ENCODE measurements around the gene GTF2H1.

DNA sequence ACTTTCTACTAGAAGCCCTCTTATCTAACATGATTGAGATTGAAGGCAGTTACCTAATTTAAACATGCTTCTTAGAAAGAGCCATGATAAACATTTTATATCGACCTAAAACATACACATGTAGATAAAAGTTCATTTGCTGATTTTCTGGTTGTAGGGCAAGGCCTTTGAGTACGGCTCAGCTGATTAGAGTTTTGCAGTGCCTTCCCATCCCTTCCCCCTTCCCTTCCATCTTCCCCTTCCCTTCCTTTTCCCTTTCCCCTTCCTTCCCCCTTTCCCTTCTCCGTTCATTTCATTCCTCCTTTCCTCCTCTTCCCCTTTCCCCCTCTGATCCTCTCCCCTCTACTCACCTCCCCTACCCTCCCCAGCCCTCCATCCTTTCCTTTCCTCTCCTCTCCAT, 94.1 kb downstream of the GTF2H1 start:
- TF ChIP-seq SMC3 (conservative IDR thresholded peaks at IDR 0.05; ENCODE audit: insufficient read depth, low read depth, low read length) (no peak), ZBTB17 (CRISPR knock-in tag; IDR thresholded peaks at IDR 0.05) (no peak), POLR3A (IDR thresholded peaks at IDR 0.05; ENCODE audit: borderline replicate concordance, extremely low read depth, insufficient read depth, insufficient read length) (no peak), ARID2 (IDR thresholded peaks at IDR 0.05) (no peak), RB1 (IDR thresholded peaks at IDR 0.05; ENCODE audit: low read depth) (no peak), CBX8 (IDR thresholded peaks at IDR 0.05; ENCODE audit: borderline replicate concordance, extremely low read depth, low read depth, low read length, poor library complexity, severe bottlenecking) (no peak), SMARCE1 (IDR thresholded peaks at IDR 0.05) (no peak)
- TF ChIP-seq, protein P1, sequence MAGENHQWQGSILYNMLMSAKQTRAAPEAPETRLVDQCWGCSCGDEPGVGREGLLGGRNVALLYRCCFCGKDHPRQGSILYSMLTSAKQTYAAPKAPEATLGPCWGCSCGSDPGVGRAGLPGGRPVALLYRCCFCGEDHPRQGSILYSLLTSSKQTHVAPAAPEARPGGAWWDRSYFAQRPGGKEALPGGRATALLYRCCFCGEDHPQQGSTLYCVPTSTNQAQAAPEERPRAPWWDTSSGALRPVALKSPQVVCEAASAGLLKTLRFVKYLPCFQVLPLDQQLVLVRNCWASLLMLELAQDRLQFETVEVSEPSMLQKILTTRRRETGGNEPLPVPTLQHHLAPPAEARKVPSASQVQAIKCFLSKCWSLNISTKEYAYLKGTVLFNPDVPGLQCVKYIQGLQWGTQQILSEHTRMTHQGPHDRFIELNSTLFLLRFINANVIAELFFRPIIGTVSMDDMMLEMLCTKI (IDR thresholded peaks at IDR 0.05; ENCODE audit: partially characterized antibody): no peak
- TF ChIP-seq, protein P2, sequence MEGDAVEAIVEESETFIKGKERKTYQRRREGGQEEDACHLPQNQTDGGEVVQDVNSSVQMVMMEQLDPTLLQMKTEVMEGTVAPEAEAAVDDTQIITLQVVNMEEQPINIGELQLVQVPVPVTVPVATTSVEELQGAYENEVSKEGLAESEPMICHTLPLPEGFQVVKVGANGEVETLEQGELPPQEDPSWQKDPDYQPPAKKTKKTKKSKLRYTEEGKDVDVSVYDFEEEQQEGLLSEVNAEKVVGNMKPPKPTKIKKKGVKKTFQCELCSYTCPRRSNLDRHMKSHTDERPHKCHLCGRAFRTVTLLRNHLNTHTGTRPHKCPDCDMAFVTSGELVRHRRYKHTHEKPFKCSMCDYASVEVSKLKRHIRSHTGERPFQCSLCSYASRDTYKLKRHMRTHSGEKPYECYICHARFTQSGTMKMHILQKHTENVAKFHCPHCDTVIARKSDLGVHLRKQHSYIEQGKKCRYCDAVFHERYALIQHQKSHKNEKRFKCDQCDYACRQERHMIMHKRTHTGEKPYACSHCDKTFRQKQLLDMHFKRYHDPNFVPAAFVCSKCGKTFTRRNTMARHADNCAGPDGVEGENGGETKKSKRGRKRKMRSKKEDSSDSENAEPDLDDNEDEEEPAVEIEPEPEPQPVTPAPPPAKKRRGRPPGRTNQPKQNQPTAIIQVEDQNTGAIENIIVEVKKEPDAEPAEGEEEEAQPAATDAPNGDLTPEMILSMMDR (IDR thresholded peaks at IDR 0.05 in 2 of 3, conservative IDR thresholded peaks at IDR 0.05 in 1 of 3; ENCODE audit: insufficient read depth in 2 of 3, low read depth in 1 of 3, low read length in 3 of 3): no peak

All from K562 (cell line).